GM18867 (cell line): ENCODE results near the gene DYSF.

Source experiments
- ATAC-seq: cut with Tn5 transposase; IDR thresholded peaks from one replicate; pipeline ENCODE4 v1.9.1; 2021; ENCODE audit warnings: mild to moderate bottlenecking, moderate library complexity; ENCODE audit not compliant: unreplicated experiment

DYSF gene

DNA sequence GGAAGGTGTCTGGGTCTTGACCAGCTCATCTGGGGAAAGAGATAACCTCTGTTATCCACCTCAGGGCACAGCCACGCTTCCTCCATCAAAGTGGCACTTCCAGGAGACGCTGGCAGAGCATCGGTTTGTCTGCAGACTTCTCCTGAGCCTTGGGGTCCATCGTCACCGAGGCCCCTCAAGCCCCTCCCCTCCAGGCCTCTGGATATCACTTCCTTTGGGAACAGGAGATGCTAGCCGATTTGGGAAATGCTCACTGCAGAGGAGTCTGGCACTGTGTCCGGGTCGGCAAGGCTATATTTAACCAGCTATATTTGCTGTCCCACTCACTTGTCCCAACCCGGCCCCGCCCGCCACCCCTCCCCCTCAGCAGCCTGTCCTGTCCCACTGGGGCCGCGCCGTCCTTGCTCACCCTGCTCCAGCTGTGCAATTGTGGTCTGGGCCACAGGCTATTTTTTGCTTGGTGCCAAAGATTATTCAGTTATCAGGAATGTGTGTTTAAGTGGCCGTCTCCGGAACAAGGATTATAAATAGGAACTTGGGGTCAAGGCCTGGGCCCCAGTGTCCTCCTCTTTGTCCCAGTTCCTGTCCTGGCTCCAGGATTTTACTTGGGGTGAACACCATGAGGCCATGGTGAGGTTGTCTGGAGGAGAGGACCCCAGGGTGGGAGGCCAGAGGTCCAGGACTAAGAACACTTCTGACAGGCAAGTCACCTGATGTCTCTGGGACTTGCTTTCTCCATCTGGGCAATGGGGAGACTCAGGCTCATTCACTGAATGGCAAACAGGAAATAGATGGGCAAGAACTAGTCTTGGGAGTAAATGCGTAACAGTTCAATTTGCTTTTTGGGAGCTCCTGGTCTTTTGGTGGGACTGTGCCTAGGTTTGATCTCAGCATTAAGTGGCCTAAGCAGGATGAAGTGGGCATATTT, 263.6 kb downstream of the DYSF start:
- ATAC-seq: no peak

DNA sequence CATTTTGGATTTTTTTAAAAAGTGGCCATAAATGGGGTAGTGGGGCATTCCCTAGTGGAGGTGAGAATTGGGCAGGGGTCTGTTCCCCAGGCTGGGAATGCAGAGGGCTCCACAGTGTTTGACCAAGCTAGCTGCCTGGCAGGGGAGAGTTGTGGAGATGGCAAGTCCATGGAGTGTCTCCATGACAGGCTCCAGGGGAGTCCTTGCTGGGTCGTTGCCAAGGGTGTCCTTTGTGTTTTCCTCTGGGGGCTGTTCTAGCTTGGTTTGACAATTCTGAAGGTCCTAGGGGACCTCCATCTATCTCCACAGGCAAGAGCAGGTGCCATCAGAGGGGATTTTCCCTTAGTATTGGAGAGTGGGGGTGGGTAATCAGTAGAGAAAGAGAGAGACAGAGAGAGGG, 265.3 kb downstream of the DYSF start:
- ATAC-seq: no peak

DNA sequence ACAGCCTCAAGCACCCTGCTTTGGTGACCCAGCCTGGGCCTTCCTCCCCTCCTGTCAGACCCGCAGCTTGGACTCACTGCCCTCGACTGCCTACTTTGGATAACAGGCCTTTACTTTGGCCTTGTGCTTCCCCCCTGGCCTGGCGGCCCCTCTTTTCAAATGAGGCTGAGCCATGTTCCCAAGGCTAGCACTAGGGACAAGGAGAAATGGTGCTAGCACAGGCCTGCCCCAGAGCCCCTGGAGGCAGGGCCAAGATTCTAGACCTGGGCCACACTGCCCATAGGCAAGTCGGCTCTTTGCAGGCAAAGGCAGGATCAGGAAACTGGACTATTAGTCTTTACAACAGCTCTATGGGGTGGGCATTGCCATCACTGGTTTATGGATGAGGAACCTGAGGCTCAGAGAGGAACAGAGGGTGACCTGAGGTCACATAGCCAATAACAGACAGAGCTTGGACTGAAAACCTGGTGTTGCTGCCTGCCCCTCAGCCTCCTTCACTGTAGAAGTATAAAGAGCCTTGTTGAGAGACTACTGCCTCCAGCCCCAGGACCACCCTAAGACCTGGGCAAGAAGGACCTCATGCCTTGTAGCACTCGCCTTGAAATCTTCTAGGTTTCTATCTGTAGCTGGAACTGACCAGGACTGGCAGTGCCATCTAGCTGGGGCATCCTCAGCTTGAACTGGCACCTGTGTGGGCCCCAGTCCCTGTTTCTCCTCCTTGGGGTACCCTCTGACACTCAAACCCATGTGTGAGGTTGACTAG, 266.3 kb downstream of the DYSF start:
- no peak for ATAC-seq

DNA sequence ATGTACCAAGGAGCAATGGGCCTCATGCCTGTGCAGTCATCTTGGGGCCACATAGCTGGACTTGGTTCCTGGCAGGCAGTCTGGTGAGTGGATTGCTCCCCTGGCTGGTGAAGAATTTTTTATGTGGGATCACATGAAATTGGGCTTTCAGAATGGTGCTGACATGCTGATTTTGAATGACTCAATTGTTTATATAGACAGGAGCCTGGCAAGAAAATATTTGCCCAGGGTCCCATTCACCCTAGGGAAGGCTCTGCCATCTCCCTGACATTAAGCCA, 266.9 kb downstream of the DYSF start:
- ATAC-seq: no peak

DNA sequence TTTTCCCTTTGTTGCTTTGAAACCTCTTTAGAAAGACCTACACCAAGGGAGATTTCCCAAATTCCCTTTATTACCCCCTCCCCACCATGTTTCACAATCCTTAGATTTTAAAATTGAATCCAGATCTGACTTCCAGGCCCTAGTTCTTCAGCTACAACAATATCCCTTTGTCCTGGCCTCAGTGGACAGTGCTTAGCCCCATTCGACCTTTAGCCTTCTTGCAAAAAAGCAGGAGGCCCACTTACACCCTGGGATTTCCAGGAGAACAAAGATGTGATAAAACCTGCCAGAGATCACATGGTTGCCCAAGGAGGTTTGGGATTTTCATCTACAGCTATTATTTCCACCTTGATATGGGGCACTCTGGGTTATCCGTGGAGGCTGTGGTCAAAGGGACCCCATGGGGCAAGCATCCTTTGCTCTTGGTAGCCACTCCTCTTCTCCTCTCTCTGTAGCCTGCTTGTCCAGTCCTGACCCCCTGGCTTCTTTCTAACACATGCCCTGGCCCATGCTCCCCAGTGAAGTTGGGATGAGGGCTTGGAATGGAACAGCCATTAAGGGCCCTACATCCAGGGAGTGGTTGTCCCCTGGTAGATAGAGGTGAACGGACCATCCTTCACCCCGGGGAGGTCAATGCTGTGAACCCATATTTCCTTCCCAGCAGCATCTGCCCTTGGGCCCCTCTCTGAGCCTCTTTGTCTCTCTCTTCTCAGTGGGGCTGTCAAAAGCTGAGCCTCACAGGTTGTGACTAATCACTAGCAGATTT, 267.4 kb downstream of the DYSF start:
- no peak for ATAC-seq

DNA sequence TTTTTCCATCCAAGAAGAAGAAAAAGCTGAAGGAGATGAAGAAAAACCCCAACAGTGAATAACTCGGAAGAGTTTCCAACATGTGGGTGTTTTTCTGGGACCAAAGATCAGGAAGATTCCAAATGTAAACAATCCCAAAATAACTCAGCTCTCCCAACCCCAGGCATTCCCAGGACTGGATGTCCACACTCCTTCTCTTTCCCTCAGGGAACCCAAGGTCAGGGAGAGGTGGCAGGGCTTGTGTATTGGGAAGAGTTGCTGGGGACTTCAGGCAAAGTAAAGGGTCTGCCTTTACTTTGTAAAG, 268.0 kb downstream of the DYSF start:
- no peak for ATAC-seq

DNA sequence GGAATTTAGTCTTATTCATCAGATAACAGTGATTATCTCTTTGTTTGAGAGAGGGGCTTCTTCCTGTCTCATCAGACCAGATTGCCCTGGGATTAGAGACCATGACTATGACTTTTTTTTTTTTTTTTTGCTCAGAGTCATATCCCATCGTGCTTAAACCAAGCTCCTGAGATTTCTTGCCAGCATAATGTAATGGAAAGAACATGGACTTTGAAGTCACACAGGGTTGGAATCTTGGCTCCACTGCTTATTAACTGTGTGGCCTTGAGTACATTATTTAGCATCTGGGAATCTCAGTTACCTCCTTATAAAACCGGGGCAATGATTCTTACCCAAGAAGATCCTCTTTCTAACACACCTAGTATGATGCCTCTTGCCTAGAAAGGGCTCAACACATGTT, 268.3 kb downstream of the DYSF start:
- ATAC-seq: no peak

DNA sequence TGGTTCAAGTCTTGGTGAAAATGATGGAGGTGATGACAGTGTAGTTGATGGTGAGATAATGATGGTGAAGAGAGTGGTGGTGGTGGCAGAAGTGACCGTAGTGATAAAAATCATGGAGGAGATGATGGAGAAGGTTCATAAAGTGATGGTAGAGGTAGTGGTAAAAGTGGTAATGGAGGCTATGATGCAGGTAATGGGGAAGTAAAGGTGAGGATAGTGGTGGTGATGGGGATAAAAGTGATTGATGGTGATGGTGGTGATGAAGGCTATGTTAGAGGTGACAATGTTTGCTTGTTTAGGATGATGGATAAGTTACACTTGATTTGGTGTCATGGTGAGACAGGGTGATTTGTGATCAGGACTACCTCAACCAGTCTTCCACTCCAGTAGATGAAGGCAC, 268.9 kb downstream of the DYSF start:
- no peak for ATAC-seq

DNA sequence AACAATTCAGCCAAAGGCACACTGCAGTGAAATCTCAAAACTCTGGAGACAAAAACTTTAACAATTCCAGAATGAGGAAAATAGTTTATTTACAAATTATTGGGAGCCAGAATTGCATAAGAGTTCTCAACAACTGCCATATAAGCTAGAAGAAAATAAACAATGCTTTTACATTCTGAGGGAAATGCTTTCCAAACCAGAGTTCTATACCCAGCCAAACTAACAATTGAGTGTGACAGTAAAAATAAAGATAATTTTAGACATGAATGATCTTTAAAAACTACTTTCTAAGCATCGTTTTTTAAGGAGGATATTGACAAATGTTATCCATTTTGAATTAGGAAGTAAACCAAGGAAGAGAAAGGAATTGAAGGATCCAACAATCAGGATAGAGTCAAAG, 271.4 kb downstream of the DYSF start:
- no peak for ATAC-seq

DNA sequence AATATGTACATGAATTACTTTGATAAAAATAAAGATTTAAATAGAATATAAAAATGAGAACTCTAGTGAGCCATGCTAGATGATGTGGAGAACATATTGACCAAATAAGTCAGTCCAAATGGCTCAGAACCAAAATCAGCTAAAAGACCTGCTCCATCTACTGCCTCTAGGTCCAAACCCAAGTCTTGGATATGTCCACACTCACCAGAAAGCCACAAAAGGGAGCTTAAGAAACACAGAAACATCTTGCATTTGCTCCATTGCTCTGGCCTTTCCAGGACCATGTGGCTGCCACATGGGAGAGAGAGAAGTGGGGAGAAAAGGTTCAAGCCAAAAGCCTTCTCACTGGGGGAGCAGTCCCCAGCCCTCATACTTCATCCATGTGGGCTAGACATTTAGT, 272.5 kb downstream of the DYSF start:
- no peak for ATAC-seq

DNA sequence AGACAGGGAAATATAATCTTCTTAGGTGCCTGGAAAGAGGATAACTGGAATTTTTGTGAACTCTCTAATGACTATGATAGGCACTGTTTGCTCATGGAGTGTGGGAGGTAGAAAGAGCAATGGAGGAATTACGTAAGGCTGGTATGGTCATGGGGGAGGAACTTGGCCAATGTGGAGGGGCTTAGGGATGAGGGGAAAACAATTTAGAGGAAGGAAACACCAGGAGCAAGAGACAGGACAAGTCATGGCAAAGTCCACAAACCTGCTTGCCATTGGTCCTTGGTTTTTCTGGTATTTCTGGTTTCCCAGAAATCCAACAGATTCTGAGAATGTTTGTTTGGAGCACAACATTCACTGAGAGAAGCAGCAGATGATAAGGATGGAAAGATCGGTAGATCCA, 274.2 kb downstream of the DYSF start:
- ATAC-seq: no peak

DNA sequence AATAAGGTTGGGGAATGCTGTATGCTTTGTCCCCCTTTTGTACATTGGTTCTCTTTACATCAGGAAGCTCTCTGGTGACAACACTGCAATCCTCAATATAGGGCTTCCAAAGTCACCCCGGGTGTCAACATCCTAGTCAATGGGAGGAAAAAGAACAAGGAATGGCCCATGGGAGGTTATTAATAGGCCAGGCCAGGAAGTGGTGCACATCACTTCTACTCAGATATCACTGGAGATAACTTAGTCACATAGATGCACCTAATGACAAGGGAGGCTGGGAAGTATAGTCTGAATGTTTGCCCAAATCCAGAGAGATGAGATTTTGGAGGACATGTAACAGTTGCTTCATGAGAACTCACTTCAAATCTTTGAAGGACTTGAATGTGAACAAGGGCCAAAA, 274.7 kb downstream of the DYSF start:
- no peak for ATAC-seq

DNA sequence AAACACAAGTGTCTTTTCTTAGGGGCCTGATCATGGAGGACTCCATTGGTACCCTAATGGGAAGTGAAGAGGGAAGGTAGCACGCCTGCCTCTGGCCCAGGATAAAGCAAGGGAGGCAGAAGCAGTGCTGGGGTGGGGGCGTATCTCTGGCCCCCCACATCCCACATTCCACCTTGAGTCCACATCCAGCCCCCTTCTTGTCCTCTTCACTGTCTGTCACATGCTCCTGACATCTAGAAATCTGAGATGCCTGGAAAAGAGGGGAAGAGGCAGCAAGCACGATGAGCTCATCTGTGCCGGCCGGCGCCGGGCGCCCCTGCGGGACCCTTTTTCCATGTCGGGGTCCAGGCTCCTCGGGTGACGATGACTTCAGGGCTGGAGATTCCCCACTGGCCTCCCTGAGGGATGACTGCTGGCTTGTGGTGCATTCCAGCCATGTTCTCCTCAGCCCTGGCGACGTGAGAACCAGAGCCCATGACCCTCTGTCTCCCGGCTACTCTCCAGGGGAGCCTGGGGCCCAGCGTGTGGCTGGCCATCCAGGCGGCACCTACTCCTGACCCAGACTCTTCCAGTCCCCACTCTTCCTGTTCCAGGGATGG, 277.5 kb downstream of the DYSF start:
- ATAC-seq: no peak

DNA sequence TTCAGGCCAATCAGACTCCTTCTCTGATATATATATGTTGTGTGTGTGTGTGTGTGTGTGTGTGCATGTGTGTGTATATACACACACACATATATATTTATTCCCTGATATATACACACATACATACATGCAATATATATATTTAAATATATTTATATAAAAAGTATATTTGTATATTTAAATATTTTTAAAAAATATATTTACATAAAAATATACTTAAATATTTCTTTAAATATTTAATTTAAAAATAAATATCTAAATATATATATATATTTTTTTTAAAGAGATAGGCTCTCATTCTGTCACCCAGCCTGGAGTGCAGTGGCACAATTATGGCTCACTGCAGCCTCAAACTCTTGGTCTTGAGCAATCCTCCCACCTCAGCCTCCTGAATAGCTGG, 281.3 kb downstream of the DYSF start:
- no peak for ATAC-seq

DNA sequence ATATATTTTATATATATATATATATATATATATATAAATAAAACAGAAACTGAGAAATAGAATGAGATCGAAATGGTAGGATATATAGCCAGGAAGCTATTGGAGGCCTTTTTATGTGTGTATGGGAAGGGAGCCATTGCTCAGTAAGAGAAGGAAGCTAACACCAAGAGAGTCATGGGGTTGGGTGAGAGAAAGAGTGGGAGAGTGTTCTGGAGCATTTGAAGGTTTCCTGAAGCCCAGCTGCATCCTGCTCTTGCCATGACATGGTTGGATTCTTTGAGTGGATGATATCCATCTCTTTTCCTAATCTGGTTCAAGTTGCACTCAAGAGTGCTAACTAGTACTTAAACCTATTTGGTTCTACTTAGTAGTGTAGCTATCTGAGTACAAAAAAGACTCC, 282.3 kb downstream of the DYSF start:
- no peak for ATAC-seq
